ENCODE measurements around the gene UQCR10.

UQCR10 gene

GRCh38 chr22:29793396-29793795 is 26.2 kb downstream of the UQCR10 start:
- FAIRE-seq (no peak), DNase-seq (ENCODE audit: insufficient read length, low spot score) (no peak)

GRCh38 chr22:29795663-29796062 is 28.5 kb downstream of the UQCR10 start:
- FAIRE-seq (no peak), DNase-seq (ENCODE audit: insufficient read length, low spot score) (no peak)

GRCh38 chr22:29797351-29797750 is 30.2 kb downstream of the UQCR10 start:
- no peak for FAIRE-seq

GRCh38 chr22:29798318-29798717 is 31.1 kb downstream of the UQCR10 start:
- FAIRE-seq: no peak

More at GRCh38 chr22:29797351-29797750, 30.2 kb downstream of the UQCR10 start:
- no peak for DNase-seq (ENCODE audit: insufficient read length, low spot score)

GRCh38 chr22:29798801-29799200 is 31.6 kb downstream of the UQCR10 start:
- FAIRE-seq (no peak), DNase-seq (ENCODE audit: insufficient read length, low spot score) (no peak)

More at GRCh38 chr22:29798318-29798717, 31.1 kb downstream of the UQCR10 start:
- no peak for DNase-seq (ENCODE audit: insufficient read length, low spot score)

GRCh38 chr22:29799217-29799680 is 32.1 kb downstream of the UQCR10 start:
- DNase-seq (ENCODE audit: insufficient read length, low spot score): peak; percentile 89
- peak; percentile 57 for FAIRE-seq

- DNase-seq (ENCODE audit: insufficient read length, low spot score): no peak
- no peak for FAIRE-seq
Observed at GRCh38 chr22:29801153-29801552, 34.0 kb downstream of the UQCR10 start.

- DNase-seq (ENCODE audit: insufficient read length, low spot score): no peak
- no peak for FAIRE-seq
Observed at GRCh38 chr22:29801796-29802195, 34.6 kb downstream of the UQCR10 start.

GRCh38 chr22:29803190-29803589 is 36.0 kb downstream of the UQCR10 start:
- FAIRE-seq (no peak), DNase-seq (ENCODE audit: insufficient read length, low spot score) (no peak)

GRCh38 chr22:29804985-29805384 is 37.8 kb downstream of the UQCR10 start:
- FAIRE-seq: no peak

GRCh38 chr22:29806196-29806595 is 39.0 kb downstream of the UQCR10 start:
- FAIRE-seq: no peak
- DNase-seq (ENCODE audit: insufficient read length, low spot score): no peak

More at GRCh38 chr22:29804985-29805384, 37.8 kb downstream of the UQCR10 start:
- DNase-seq (ENCODE audit: insufficient read length, low spot score): no peak

- FAIRE-seq (no peak), DNase-seq (ENCODE audit: insufficient read length, low spot score) (no peak)
Observed at GRCh38 chr22:29810216-29810615, 43.0 kb downstream of the UQCR10 start.

- DNase-seq (ENCODE audit: insufficient read length, low spot score) (no peak), FAIRE-seq (no peak)
Observed at GRCh38 chr22:29811377-29811776, 44.2 kb downstream of the UQCR10 start.

GRCh38 chr22:29813126-29813525 is 46.0 kb downstream of the UQCR10 start:
- FAIRE-seq (no peak), DNase-seq (ENCODE audit: insufficient read length, low spot score) (no peak)

- DNase-seq (ENCODE audit: insufficient read length, low spot score) (no peak), FAIRE-seq (no peak)
Observed at GRCh38 chr22:29813563-29813962, 46.4 kb downstream of the UQCR10 start.

- no peak for DNase-seq (ENCODE audit: insufficient read length, low spot score)
Observed at GRCh38 chr22:29814003-29814402, 46.8 kb downstream of the UQCR10 start.

GRCh38 chr22:29815580-29815979 is 48.4 kb downstream of the UQCR10 start:
- FAIRE-seq (no peak), DNase-seq (ENCODE audit: insufficient read length, low spot score) (no peak)

More at GRCh38 chr22:29814003-29814402, 46.8 kb downstream of the UQCR10 start:
- no peak for FAIRE-seq

GRCh38 chr22:29816128-29816527 is 49.0 kb downstream of the UQCR10 start:
- FAIRE-seq: no peak

GRCh38 chr22:29816539-29816938 is 49.4 kb downstream of the UQCR10 start:
- FAIRE-seq (no peak), DNase-seq (ENCODE audit: insufficient read length, low spot score) (no peak)

More at GRCh38 chr22:29816128-29816527, 49.0 kb downstream of the UQCR10 start:
- no peak for DNase-seq (ENCODE audit: insufficient read length, low spot score)

GRCh38 chr22:29816980-29817379 is 49.8 kb downstream of the UQCR10 start:
- FAIRE-seq (no peak), DNase-seq (ENCODE audit: insufficient read length, low spot score) (no peak)

GRCh38 chr22:29817724-29818123 is 50.6 kb downstream of the UQCR10 start:
- DNase-seq (ENCODE audit: insufficient read length, low spot score) (no peak), FAIRE-seq (no peak)

GRCh38 chr22:29819501-29819900 is 52.3 kb downstream of the UQCR10 start:
- FAIRE-seq: no peak
- DNase-seq (ENCODE audit: insufficient read length, low spot score): no peak
